IMR-90 (cell line): Measurements from ENCODE around the gene KRT79.

Experiments
- BHLHE40 ChIP-seq: fragments of 150-350 bp; IDR thresholded peaks from 2 replicates; pipeline ENCODE4 v1.6.1; 2016; ENCODE audit warnings: mild to moderate bottlenecking, low read depth, low read length
- CEBPB ChIP-seq: IDR thresholded peaks from 2 replicates; pipeline ENCODE4 v1.6.1; 2012; ENCODE audit warnings: low read depth, low read length, improper control_type of control experiment
- MXI1 ChIP-seq: IDR thresholded peaks from 2 replicates; pipeline ENCODE4 v1.6.1; 2012; ENCODE audit warnings: low read depth, mild to moderate bottlenecking, low read length, moderate library complexity, borderline replicate concordance
- NFE2L2 ChIP-seq: fragments of 150-350 bp; IDR thresholded peaks from 2 replicates; pipeline ENCODE4 v1.6.1; 2016; ENCODE audit warnings: low read depth, mild to moderate bottlenecking, low read length
- POLR2A ChIP-seq: IDR thresholded peaks from 2 replicates; pipeline ENCODE4 v1.6.1; 2012; ENCODE audit warnings: mild to moderate bottlenecking, low read depth, low read length
- RAD21 ChIP-seq: IDR thresholded peaks from 2 replicates; pipeline ENCODE4 v1.6.1; 2012; ENCODE audit warnings: low read length, improper control_type of control experiment
- RFX5 ChIP-seq: IDR thresholded peaks from 2 replicates; pipeline ENCODE4 v1.8.0; 2012; ENCODE audit warnings: low read depth, mild to moderate bottlenecking, low read length, moderate library complexity
- TF ChIP-seq, protein P1 (sequence below): conservative IDR thresholded peaks from 2 replicates; pipeline ENCODE4 v1.5.1; 2012; ENCODE audit warnings: mild to moderate bottlenecking, low read depth, low read length, improper control_type of control experiment

DNA sequence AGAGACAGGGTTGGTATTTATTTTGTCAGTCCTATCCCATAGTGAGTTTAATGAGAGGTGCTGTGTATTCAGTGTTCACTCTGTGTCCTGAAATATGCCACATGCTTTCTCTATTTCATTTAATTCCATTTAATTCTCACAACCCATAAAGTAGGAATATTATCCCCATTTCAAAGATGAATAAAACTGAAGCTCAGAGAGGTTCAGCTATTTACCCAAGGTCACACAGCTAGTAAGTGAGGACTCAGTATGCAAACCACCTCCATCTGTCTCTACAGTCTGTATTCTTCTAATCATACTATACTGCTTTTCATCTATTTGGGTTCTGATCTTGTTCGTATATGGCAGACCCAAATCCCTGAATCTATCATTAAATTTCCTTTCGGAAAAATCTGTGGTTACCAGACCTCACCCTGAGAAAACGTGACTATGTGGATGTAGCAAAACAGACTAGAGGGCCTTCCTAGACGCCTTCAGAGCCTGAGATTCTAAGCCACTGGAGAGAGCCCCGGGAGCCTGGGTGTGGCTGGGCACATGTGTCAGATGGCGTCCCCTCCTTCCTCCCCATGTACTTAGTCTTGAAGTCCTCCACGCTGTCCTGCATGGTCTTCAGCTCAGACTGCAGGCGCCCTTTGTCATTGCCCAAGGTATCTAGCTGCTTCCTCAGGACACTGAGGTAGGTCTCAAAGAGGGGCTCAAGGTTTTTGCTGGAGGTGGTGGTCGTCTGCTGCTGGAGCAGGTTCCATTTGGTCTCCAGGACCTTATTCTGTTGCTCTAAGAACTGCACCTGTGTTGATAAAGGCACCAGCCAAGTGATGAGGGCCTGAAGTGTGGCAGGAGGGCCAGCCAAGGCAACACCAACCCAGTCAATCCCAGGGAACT lies 22.7 kb downstream of the KRT79 start:
- no peak for TF ChIP-seq POLR2A
- TF ChIP-seq, protein P1, sequence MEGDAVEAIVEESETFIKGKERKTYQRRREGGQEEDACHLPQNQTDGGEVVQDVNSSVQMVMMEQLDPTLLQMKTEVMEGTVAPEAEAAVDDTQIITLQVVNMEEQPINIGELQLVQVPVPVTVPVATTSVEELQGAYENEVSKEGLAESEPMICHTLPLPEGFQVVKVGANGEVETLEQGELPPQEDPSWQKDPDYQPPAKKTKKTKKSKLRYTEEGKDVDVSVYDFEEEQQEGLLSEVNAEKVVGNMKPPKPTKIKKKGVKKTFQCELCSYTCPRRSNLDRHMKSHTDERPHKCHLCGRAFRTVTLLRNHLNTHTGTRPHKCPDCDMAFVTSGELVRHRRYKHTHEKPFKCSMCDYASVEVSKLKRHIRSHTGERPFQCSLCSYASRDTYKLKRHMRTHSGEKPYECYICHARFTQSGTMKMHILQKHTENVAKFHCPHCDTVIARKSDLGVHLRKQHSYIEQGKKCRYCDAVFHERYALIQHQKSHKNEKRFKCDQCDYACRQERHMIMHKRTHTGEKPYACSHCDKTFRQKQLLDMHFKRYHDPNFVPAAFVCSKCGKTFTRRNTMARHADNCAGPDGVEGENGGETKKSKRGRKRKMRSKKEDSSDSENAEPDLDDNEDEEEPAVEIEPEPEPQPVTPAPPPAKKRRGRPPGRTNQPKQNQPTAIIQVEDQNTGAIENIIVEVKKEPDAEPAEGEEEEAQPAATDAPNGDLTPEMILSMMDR = no peak
- no peak for TF ChIP-seq NFE2L2
- TF ChIP-seq RAD21 = no peak
- no peak for TF ChIP-seq MXI1
- TF ChIP-seq BHLHE40 = no peak
- TF ChIP-seq RFX5 = no peak
- TF ChIP-seq CEBPB = no peak
